IMR-90 (cell line): ENCODE results near the gene UPK1A. TPM values are rescaled to one million over a fixed set of nuclear protein-coding genes. Genes with fewer than 3 reads are reported as not detected.

Experiments used
- ATAC-seq: fragments of 200-7000 bp; cut with Tn5 transposase; 2 replicates; pipeline ENCODE4 v1.9.1; 2020; ENCODE audit warnings: low read depth, mild to moderate bottlenecking, moderate library complexity
- BruUV-seq: library from RNA; stranded (reverse); fragments of 400-500 nt; replicated peaks from 2 replicates; lab custom pipeline; 2021; lab: Mats Ljungman, UMichigan
- CTCF ChIA-PET: fragments of 300-600 bp; formaldehyde crosslinking; extraction: SDS; loops from one replicate; lab custom pipeline; 2021; ENCODE audit warnings: antibody characterized with exemption; lab: Yijun Ruan, JAX
- POLR2A ChIA-PET: fragments of 300-600 bp; sonication (Branson Sonifier 250); formaldehyde crosslinking; loops from one replicate; lab custom pipeline; 2022; ENCODE audit warnings: antibody characterized with exemption; ENCODE audit not compliant: unreplicated experiment; lab: Charles Lee
- DNase-seq: peaks from one replicate; pipeline ENCODE4 v3.0.0; 2013
- H2AFZ ChIP-seq: replicated peaks from 2 replicates; pipeline ENCODE3; 2013; ENCODE audit warnings: low read length, mild to moderate bottlenecking; ENCODE audit not compliant: poor library complexity
- H2AK5ac ChIP-seq: 2 replicates; pipeline ENCODE4 v1.6.1; 2013; ENCODE audit warnings: low read depth, low read length, inconsistent platforms
- H2AK9ac ChIP-seq: replicated peaks from 2 replicates; pipeline ENCODE3; 2013; ENCODE audit warnings: mild to moderate bottlenecking, low read depth, low read length, moderate library complexity; ENCODE audit not compliant: poor library complexity
- H2BK120ac ChIP-seq: 2 replicates; pipeline ENCODE4 v1.6.1; 2013; ENCODE audit warnings: low read depth, low read length, inconsistent platforms
- H2BK15ac ChIP-seq: 3 replicates; pipeline ENCODE4 v1.6.1; 2013; ENCODE audit warnings: low read depth, low read length, inconsistent platforms
- H2BK20ac ChIP-seq: 2 replicates; pipeline ENCODE4 v1.6.1; 2013; ENCODE audit warnings: low read depth, mild to moderate bottlenecking, inconsistent platforms, low read length, moderate library complexity
- H2BK5ac ChIP-seq: 2 replicates; pipeline ENCODE4 v1.6.1; 2013; ENCODE audit warnings: mild to moderate bottlenecking, low read depth, low read length, inconsistent platforms; ENCODE audit not compliant: poor library complexity, severe bottlenecking
- H3K14ac ChIP-seq: replicated peaks from 2 replicates; pipeline ENCODE4 v1.6.1; 2013; ENCODE audit warnings: low read depth, low read length, inconsistent platforms
- H3K18ac ChIP-seq: 2 replicates; pipeline ENCODE4 v1.6.1; 2013; ENCODE audit warnings: low read depth, low read length, control low read depth
- H3K23ac ChIP-seq: 2 replicates; pipeline ENCODE4 v1.6.1; 2013; ENCODE audit warnings: low read depth, low read length, inconsistent platforms
- H3K27ac ChIP-seq: 2 replicates; pipeline ENCODE4 v1.5.1; 2013; ENCODE audit warnings: mild to moderate bottlenecking, control low read depth, low read length; ENCODE audit not compliant: insufficient read depth
- H3K27me3 ChIP-seq: 2 replicates; pipeline ENCODE4 v1.6.1; 2013; ENCODE audit warnings: low read length; ENCODE audit not compliant: control insufficient read depth, insufficient read depth
- H3K36me3 ChIP-seq: 2 replicates; pipeline ENCODE4 v1.6.1; 2013; ENCODE audit warnings: low read length, mixed read lengths; ENCODE audit not compliant: control insufficient read depth, insufficient read depth
- H3K4ac ChIP-seq: 2 replicates; pipeline ENCODE4 v1.6.1; 2013; ENCODE audit warnings: low read depth, low read length, inconsistent platforms
- H3K4me1 ChIP-seq: 2 replicates; pipeline ENCODE4 v1.6.1; 2013; ENCODE audit warnings: low read length, mixed read lengths; ENCODE audit not compliant: control insufficient read depth, insufficient read depth
- H3K4me2 ChIP-seq: 2 replicates; pipeline ENCODE4 v1.6.1; 2013; ENCODE audit warnings: low read depth, mild to moderate bottlenecking, control low read depth, low read length, moderate library complexity
- H3K4me3 ChIP-seq: 2 replicates; pipeline ENCODE4 v1.5.1; 2013; ENCODE audit warnings: low read depth, mild to moderate bottlenecking, control low read depth, low read length, moderate library complexity; ENCODE audit not compliant: insufficient read depth
- H3K56ac ChIP-seq: 2 replicates; pipeline ENCODE4 v1.6.1; 2013; ENCODE audit warnings: low read length, inconsistent platforms; ENCODE audit not compliant: insufficient read depth; ENCODE audit errors: extremely low read depth
- H3K79me1 ChIP-seq, 2 experiments: 2 replicates each; pipeline ENCODE4 v1.6.1; 2013; ENCODE audit warnings: low read length in 2 of 2, inconsistent platforms in 1 of 2, low read depth in 1 of 2
- H3K9ac ChIP-seq: 2 replicates; pipeline ENCODE4 v1.6.1; 2013; ENCODE audit warnings: low read depth, low read length, control low read depth
- H3K9me1 ChIP-seq: 2 replicates; pipeline ENCODE4 v1.6.1; 2013; ENCODE audit warnings: low read length, inconsistent platforms; ENCODE audit not compliant: insufficient read depth
- H3K9me3 ChIP-seq: 2 replicates; pipeline ENCODE4 v1.6.1; 2013; ENCODE audit warnings: low read length; ENCODE audit not compliant: control insufficient read depth, insufficient read depth
- H4K20me1 ChIP-seq: 2 replicates; pipeline ENCODE4 v1.6.1; 2013; ENCODE audit warnings: low read length, inconsistent platforms; ENCODE audit not compliant: insufficient read depth
- H4K5ac ChIP-seq: 2 replicates; pipeline ENCODE4 v1.6.1; 2013; ENCODE audit warnings: mild to moderate bottlenecking, low read depth, low read length, control low read depth
- H4K8ac ChIP-seq, 2 experiments: 2 replicates each; pipeline ENCODE4 v1.6.1; 2013; ENCODE audit warnings: low read depth in 2 of 2, low read length in 2 of 2, control low read depth in 1 of 2, inconsistent platforms in 1 of 2
- H4K91ac ChIP-seq: 2 replicates; pipeline ENCODE4 v1.6.1; 2013; ENCODE audit warnings: low read depth, low read length, inconsistent platforms; ENCODE audit not compliant: insufficient read depth
- BHLHE40 ChIP-seq: fragments of 150-350 bp; IDR thresholded peaks from 2 replicates; pipeline ENCODE4 v1.6.1; 2016; ENCODE audit warnings: mild to moderate bottlenecking, low read depth, low read length
- CEBPB ChIP-seq: IDR thresholded peaks from 2 replicates; pipeline ENCODE4 v1.6.1; 2012; ENCODE audit warnings: low read depth, low read length, improper control_type of control experiment
- CHD1 ChIP-seq: IDR thresholded peaks from 2 replicates; pipeline ENCODE4 v1.6.1; 2012; ENCODE audit warnings: low read depth, low read length, improper control_type of control experiment
- ELK1 ChIP-seq: fragments of 150-350 bp; IDR thresholded peaks from 2 replicates; pipeline ENCODE4 v1.6.1; 2016; ENCODE audit warnings: low read depth, mild to moderate bottlenecking, low read length, moderate library complexity, borderline replicate concordance
- FOS ChIP-seq: fragments of 150-350 bp; IDR thresholded peaks from 2 replicates; pipeline ENCODE4 v1.6.1; 2016; ENCODE audit warnings: low read depth, low read length
- MAFK ChIP-seq: IDR thresholded peaks from 2 replicates; pipeline ENCODE4 v1.6.1; 2012; ENCODE audit warnings: low read depth, low read length, improper control_type of control experiment
- MAZ ChIP-seq: IDR thresholded peaks from 2 replicates; pipeline ENCODE4 v1.6.1; 2012; ENCODE audit warnings: low read depth, mild to moderate bottlenecking, low read length, improper control_type of control experiment, moderate library complexity, borderline replicate concordance
- NFE2L2 ChIP-seq: fragments of 150-350 bp; IDR thresholded peaks from 2 replicates; pipeline ENCODE4 v1.6.1; 2016; ENCODE audit warnings: low read depth, mild to moderate bottlenecking, low read length
- RFX5 ChIP-seq: IDR thresholded peaks from 2 replicates; pipeline ENCODE4 v1.8.0; 2012; ENCODE audit warnings: low read depth, mild to moderate bottlenecking, low read length, moderate library complexity
- SMC3 ChIP-seq: fragments of 150-350 bp; IDR thresholded peaks from 2 replicates; pipeline ENCODE4 v1.6.1; 2016; ENCODE audit warnings: low read depth, mild to moderate bottlenecking, antibody characterized with exemption, low read length, moderate library complexity
- USF2 ChIP-seq: fragments of 150-350 bp; IDR thresholded peaks from 2 replicates; pipeline ENCODE4 v1.6.1; 2017; ENCODE audit warnings: mild to moderate bottlenecking, antibody characterized with exemption, low read length, low read depth
- WGBS, 2 experiments: methylation state at CpG; one replicate each; pipeline versions ENCODE4 v1.1.5 to v1.1.7; 2013; ENCODE audit warnings: missing lambda C conversion rate in 2 of 2; ENCODE audit not compliant: insufficient read length in 1 of 2; ENCODE audit errors: extremely low coverage in 2 of 2; 5-methylcytosine and 5-hydroxymethylcytosine counted together
- dilution Hi-C: fragments of 300-500 bp; cut with HindIII; formaldehyde crosslinking; loops from one replicate; pipeline ENCODE4 v1.14.3; 2018; ENCODE audit warnings: low sequenced_read_pairs; ENCODE audit not compliant: unreplicated experiment
- in situ Hi-C: fragments of 300-500 bp; cut with MboI; formaldehyde crosslinking; loops from 3 replicates; pipeline ENCODE4 v1.14.3; 2019; ENCODE audit warnings: low sequenced_read_pairs, inconsistent platforms, mixed read lengths
- intact Hi-C: fragments of 100-400 bp; cut with micrococcal nuclease; formaldehyde crosslinking; loops from 2 replicates; pipeline ENCODE4 v1.10.0; 2022
- polyA plus RNA-seq, 3 experiments: library from polyadenylated mRNA; depleted of rRNA; stranded (reverse); fragments of >200 nt; gene quantifications; 2 replicates each; pipeline ENCODE4 v1.2.3, GENCODE V29; 2012; ENCODE audit warnings: low replicate concordance in 1 of 3
- total RNA-seq: library from RNA; depleted of rRNA; stranded (reverse); fragments of >200 nt; gene quantifications from 2 replicates; pipeline ENCODE4 v1.2.3, GENCODE V29; 2012

UPK1A gene
- total and polyA plus RNA-seq, 2 of the 4 experiments (the other 2 are of a cell fraction): 0.21 TPM; not detected in 1

- Histone ChIP-seq H2BK20ac (no peak overlapping the region), H3K56ac (no peak overlapping the region), H3K4me1 (peaks cover 3% of the 10 kb centered on the region; the same call in 1 of the 2 replicates), H4K20me1 (no peaks in the 10 kb centered on the region), H3K4ac (no peak overlapping the region), H2BK5ac (no peak overlapping the region), H3K9me1 (no peaks in the 10 kb centered on the region), H3K9ac (no peak overlapping the region), H3K4me2 (no peak overlapping the region), H4K8ac (no peak overlapping the region), H3K36me3 (no peaks in the 10 kb centered on the region), H3K27me3 (peaks cover 2% of the 10 kb centered on the region; the same call in 1 of the 2 replicates), H3K9me3 (no peaks in the 10 kb centered on the region), H2BK15ac (no peak overlapping the region), H3K27ac (no peak overlapping the region), H2AFZ (no peak overlapping the region), H4K91ac (no peak overlapping the region), H3K79me1 (no peaks in the 10 kb centered on the region), H2BK120ac (no peak overlapping the region), H2AK5ac (no peak overlapping the region), H2AK9ac (no peak overlapping the region), H3K18ac (no peak overlapping the region), H3K23ac (no peak overlapping the region), H3K4me3 (no peak overlapping the region), H4K5ac (no peak overlapping the region), H3K14ac (no peak overlapping the region)
- dilution Hi-C loops: no loop called here
- intact Hi-C loops: no loop called here
- TF ChIP-seq MAFK (no peak), SMC3 (no peak), RFX5 (no peak), FOS (no peak), MAZ (no peak), BHLHE40 (no peak), USF2 (no peak), CEBPB (no peak), ELK1 (no peak), CHD1 (no peak), NFE2L2 (no peak)
- no TSS peak for BruUV-seq
- no peak for DNase-seq
- WGBS, 2 experiments: no CpG with 5 or more reads among the region's 11 CpGs
- ATAC-seq: no peak
- CTCF ChIA-PET: interaction anchor here (0.6 to 0.7 kb wide), 3 partner anchors 28 to 222 kb away, joined by 3 to 6 read pairs (median 3); no protein-coding TSS in a partner anchor
- in situ Hi-C loops: no loop called here
- POLR2A ChIA-PET: no interaction called here
Measured at GRCh38 chr19:35692010-35692409, 25.7 kb downstream of the UPK1A start.
